Neural cell (in vitro differentiated cells): ENCODE measurements around the gene ITGAD.

Experiments
- EP300 ChIP-seq: fragments of 450-650 bp; conservative IDR thresholded peaks from 2 replicates; pipeline ENCODE4 v1.6.1; 2014; ENCODE audit warnings: antibody characterized with exemption, mild to moderate bottlenecking, moderate library complexity; ENCODE audit not compliant: poor library complexity, severe bottlenecking
- EZH2 ChIP-seq: fragments of 200-600, 300-800 bp; shearing (Covaris generic), sonication (generic); IDR thresholded peaks from 2 replicates; pipeline ENCODE4 v1.6.1; 2014; ENCODE audit warnings: antibody characterized with exemption, low read length, borderline replicate concordance, mild to moderate bottlenecking; ENCODE audit not compliant: insufficient read depth, poor library complexity, severe bottlenecking
- MXI1 ChIP-seq: fragments of 450-650 bp; conservative IDR thresholded peaks from 2 replicates; pipeline ENCODE4 v1.6.1; 2014; ENCODE audit warnings: antibody characterized with exemption, mild to moderate bottlenecking; ENCODE audit not compliant: poor library complexity, severe bottlenecking
- POLR2AphosphoS5 ChIP-seq: IDR thresholded peaks from 2 replicates; pipeline ENCODE4 v1.6.1; 2012
- SMC3 ChIP-seq: fragments of 450-650 bp; conservative IDR thresholded peaks from 2 replicates; pipeline ENCODE4 v1.6.1; 2014; ENCODE audit warnings: antibody characterized with exemption, mild to moderate bottlenecking, moderate library complexity; ENCODE audit not compliant: poor library complexity
- TF ChIP-seq, protein P1 (sequence below): fragments of 450-650 bp; IDR thresholded peaks from 2 replicates; pipeline ENCODE4 v1.5.1; 2014; ENCODE audit warnings: antibody characterized with exemption, mild to moderate bottlenecking, moderate library complexity; ENCODE audit not compliant: poor library complexity, severe bottlenecking
- TF ChIP-seq, protein P2 (sequence below): IDR thresholded peaks from 2 replicates; pipeline ENCODE4 v1.6.1; 2012; ENCODE audit warnings: borderline replicate concordance

DNA sequence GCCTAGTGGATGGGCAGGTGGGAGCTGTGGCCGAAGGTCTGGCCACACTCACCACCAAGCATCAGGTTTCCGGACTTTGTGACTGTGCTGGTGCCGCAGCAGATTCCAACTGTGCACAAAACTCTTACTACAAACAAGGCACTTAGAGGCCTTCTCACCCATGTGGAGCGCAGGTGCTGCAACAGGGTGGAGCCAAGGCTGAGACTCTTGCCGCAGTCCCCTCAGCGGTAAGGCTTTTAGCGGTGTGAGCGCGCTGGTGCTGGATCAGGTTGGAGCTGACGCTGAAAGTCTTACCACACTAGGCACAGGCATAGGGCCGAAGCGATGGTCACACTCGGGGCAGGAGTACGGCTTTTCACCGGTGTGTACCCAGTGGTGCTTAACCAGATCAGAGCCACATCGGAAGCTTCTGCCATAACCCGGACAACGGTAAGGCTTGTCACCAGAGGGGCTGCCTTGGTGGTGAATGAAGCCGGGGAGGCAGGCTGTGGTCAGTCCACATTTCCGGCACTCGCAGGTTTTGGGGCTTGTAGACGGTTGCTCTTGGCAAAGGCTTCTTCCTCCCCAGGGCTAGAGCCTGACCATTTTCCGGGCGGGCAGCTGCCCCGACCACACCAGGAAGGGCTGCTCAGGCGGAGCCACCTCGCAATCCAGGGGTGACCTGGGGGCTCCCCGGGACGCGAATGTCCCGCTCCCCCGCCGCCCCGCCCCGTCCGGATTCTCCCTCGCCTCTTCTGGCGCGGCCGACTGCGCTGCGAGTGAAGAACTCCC lies 65.1 kb downstream of the ITGAD start:
- TF ChIP-seq, protein P1, sequence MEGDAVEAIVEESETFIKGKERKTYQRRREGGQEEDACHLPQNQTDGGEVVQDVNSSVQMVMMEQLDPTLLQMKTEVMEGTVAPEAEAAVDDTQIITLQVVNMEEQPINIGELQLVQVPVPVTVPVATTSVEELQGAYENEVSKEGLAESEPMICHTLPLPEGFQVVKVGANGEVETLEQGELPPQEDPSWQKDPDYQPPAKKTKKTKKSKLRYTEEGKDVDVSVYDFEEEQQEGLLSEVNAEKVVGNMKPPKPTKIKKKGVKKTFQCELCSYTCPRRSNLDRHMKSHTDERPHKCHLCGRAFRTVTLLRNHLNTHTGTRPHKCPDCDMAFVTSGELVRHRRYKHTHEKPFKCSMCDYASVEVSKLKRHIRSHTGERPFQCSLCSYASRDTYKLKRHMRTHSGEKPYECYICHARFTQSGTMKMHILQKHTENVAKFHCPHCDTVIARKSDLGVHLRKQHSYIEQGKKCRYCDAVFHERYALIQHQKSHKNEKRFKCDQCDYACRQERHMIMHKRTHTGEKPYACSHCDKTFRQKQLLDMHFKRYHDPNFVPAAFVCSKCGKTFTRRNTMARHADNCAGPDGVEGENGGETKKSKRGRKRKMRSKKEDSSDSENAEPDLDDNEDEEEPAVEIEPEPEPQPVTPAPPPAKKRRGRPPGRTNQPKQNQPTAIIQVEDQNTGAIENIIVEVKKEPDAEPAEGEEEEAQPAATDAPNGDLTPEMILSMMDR: no peak
- TF ChIP-seq EZH2: no peak
- TF ChIP-seq EP300: no peak
- no peak for TF ChIP-seq MXI1
- TF ChIP-seq, protein P2, sequence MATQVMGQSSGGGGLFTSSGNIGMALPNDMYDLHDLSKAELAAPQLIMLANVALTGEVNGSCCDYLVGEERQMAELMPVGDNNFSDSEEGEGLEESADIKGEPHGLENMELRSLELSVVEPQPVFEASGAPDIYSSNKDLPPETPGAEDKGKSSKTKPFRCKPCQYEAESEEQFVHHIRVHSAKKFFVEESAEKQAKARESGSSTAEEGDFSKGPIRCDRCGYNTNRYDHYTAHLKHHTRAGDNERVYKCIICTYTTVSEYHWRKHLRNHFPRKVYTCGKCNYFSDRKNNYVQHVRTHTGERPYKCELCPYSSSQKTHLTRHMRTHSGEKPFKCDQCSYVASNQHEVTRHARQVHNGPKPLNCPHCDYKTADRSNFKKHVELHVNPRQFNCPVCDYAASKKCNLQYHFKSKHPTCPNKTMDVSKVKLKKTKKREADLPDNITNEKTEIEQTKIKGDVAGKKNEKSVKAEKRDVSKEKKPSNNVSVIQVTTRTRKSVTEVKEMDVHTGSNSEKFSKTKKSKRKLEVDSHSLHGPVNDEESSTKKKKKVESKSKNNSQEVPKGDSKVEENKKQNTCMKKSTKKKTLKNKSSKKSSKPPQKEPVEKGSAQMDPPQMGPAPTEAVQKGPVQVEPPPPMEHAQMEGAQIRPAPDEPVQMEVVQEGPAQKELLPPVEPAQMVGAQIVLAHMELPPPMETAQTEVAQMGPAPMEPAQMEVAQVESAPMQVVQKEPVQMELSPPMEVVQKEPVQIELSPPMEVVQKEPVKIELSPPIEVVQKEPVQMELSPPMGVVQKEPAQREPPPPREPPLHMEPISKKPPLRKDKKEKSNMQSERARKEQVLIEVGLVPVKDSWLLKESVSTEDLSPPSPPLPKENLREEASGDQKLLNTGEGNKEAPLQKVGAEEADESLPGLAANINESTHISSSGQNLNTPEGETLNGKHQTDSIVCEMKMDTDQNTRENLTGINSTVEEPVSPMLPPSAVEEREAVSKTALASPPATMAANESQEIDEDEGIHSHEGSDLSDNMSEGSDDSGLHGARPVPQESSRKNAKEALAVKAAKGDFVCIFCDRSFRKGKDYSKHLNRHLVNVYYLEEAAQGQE: no peak
- TF ChIP-seq POLR2AphosphoS5: no peak
- no peak for TF ChIP-seq SMC3
